Measurements from ENCODE around the gene SV2C.

The SV2C gene

DNA sequence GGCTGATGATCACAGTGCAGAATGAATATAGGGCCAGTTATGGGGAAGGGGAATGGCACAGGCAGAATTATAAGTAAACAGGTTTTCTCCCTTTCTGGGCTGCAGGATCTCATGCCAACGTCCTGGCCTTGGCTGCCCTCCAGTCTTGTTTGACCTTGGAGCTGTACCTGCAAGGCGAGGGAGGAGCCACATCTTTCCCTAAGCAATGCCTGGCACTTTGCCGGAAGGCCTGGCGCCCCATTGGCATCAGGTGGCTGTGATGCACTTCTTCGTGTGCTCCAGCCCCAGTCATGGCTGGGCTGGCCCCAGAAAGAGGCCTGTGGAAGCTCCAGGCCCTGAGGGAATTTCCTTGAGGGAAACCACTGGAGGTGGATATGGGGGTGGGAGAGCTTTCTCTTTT is 303.2 kb downstream of the SV2C start:
- DNase-seq, result no peak

DNA sequence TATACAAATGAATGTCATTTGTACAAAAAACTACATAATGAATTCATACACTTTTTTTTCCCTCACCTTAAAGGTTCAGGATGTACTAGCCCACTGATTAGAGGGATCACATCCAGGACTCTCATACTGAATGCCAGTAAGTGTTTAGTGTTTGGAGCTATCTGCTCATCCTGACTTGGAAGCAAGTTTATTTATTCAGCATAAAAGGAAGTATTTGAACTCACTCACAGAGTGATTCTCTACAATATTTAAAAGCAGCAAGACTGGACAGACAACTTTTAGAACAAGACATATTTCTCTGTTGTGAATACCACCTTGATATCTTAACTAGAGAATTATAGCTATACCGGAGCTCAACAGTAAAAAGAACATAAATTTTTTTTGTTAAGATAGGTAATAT is 305.1 kb downstream of the SV2C start:
- DNase-seq, result no peak

DNA sequence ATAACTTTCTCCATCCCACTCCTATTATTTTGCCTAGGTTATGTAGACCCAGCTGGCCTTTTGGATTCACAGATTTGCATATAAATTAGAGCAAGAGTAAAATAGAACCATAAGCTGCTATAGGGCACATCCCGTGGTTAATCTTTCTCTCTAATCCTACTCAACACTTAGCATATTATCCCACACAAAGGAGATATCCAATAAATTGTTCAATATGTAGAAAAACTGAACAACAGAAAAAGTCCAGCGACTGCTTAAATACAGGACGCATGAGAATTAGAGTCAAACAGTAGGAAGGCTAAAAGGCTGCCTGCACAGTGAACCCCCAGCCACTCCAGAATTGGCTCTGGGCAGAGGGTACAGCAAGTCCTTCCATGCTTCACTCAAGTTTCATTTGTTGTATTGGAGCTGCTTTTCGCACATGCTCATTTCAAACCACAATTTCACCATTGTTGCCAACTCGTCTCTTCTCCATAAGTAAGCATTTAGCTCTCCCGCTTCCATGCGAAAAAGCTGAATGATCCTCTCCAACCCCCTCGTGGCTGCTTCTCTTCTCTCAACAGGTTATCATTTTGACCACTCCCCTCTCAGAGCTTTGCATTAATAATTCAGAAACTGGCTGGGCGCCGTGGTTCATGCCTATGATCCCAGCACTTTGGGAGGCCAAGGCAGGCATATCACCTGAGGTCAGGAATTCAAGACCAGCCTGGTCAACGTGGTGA is 305.8 kb downstream of the SV2C start:
- no peak for DNase-seq

DNA sequence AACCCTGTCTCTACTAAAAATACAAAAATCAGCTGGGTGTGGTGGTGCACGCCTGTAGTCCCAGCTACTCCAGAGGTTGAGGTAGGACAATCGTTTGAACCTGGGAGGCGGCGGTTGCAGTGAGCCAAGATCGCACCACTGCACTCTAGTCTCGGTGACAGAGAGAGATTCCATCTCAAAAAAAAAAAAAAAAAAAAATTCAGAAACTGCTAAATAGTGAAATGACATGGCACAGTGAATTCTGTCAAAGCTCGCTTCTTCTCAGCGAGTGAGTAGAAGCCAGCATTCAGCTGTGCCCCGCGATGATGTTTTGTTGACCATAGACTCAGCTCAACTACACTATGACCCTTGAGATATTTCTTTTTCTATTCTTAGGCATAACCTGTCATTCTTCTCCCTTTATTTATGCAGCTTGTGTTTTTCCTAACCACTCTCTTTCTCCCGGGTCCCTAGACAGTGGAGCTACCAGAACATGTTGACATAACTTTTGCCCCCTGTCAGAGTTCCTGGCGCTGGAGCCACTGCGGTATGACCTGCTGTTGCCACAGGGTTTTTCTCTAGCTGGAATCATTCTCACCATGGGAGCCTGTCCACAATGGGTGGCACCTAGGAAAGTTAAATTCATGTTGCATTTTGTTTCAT is 306.5 kb downstream of the SV2C start:
- DNase-seq, result no peak

- DNase-seq, result no peak
These were observed 307.8 kb downstream of the SV2C start for GRCh38 chr5:76391014-76391413.

GRCh38 chr5:76393035-76393680 is 310.0 kb downstream of the SV2C start:
- no peak for DNase-seq

GRCh38 chr5:76397200-76397599 is 314.0 kb downstream of the SV2C start:
- no peak for DNase-seq

DNA sequence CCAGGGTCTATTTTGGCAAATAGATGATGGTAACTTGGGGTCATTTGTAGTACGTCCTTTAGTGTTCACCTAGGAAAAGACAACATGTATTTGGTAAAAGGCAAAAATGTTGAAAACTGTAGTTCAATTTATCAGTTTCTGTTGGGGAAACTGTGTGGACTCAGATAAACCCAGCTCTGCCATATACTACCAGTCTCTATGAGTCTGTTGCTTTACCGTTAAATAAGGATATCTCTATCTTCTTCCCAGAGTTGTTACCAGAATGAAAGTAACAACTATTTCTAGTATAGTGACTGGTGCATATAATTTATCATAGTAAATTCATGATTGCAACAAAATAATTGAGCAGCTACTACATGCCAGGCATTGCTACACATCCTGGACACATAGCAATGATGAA is 316.1 kb downstream of the SV2C start:
- no peak for DNase-seq

DNA sequence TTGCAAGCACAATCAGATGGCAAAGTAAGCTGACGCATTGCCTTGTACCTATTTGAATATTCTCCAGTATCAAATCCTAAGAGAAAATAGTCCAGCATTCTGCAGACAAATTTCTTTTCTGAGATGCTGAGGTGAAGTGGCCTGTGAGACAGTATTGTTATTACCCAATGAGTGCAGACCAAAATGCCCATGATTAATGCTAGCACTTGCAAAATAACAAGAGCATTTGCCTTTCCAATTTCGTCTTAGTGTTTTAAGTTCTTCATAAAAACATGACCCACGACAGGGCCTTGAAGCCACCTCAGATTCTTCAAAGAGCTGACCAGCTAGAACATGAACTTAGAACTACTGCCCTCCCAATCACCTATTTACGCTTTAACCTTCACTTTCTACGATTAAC is 317.3 kb downstream of the SV2C start:
- DNase-seq, result no peak

GRCh38 chr5:76401801-76402250 is 318.6 kb downstream of the SV2C start:
- DNase-seq, result peak; percentile 38

- peak; percentile 87 for DNase-seq
These were observed 319.2 kb downstream of the SV2C start for GRCh38 chr5:76402251-76402885.

GRCh38 chr5:76402886-76403765 is 319.9 kb downstream of the SV2C start, which contains the start of gene IQGAP2:
TSS of gene IQGAP2 (plus strand) at chr5:76403285. CDS start at chr5:76403546, 261 bp downstream.
- peak; percentile 81 for DNase-seq
